ENCODE data around the gene DENND11.

The DENND11 gene

DNA sequence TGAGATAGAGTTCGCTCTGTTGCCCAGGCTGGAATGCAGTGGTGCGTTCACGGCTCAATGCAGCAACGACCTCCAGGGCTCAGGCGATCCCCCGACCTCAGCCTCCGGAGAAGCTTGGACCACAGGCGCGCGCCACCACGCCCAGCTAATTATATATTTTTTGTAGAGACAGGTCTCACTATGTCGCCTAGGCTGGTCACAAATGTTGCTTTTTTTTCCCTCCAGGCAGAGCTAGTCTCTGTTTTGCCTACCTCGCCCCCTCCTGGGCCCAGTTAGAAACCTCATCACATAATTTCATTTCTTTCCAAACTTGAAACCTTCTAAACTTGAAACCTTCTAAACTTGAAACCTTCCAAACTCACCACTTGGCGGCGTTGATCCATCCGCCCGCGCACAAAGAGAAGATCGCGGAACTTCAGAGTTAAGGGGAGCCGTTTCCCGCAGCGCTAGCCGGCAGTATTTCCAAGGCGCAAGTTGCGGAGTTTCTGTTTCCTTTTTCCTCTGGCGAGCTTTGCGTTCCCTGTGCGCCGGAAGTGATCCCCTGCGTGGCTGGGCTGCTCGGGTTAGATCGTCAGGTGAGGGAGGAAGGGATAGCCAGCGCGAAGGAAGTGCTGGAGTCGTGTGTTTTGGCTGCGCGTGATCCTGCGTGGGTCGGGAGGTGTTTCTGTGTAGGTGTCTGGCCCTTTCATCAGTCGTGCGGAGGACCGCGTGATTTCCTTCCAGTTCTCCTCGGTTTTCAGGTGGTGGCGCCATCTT is 36.0 kb upstream of the DENND11 start, which contains the start of gene SSBP1:
Gene SSBP1 (plus strand): TSS at position 523 of the 756 bp plus-strand sequence. CDS start 809 bp downstream, outside the sequence.
- Histone ChIP-seq H3K79me2 (ENCODE audit: low read length) (peaks cover 46% of the 10 kb centered on the region), H3K27ac (ENCODE audit: low read length) (peak within 1 kb of the TSS; percentile 74), H4K20me1 (ENCODE audit: insufficient read depth, low read length) (no peaks in the 10 kb centered on the region), H3K9me3 (replicated peaks; ENCODE audit: insufficient read depth, low read length) (no peaks in the 10 kb centered on the region), H3F3A (ENCODE audit: insufficient read depth, low read length) (peaks cover 11% of the 10 kb centered on the region), H3K27me3 (replicated peaks; ENCODE audit: insufficient read depth, low read length) (no peaks in the 10 kb centered on the region), H3K9ac (ENCODE audit: low read length) (peak within 1 kb of the TSS; percentile 83), H2AFZ (ENCODE audit: low read length) (peak within 1 kb of the TSS; percentile 93), H3K4me1 (ENCODE audit: low read length) (peaks cover 14% of the 10 kb centered on the region), H3K4me3 (ENCODE audit: low read length) (peak within 1 kb of the TSS; percentile 89), H3K36me3 (replicated peaks; ENCODE audit: insufficient read depth, low read length) (no peaks in the 10 kb centered on the region; the same call in 1 of the 2 replicates), H3K9me2 (replicated peaks; ENCODE audit: insufficient read depth, low read length) (no peaks in the 10 kb centered on the region), H3K4me2 (ENCODE audit: low read depth, low read length) (peak within 1 kb of the TSS; percentile 82)
- TF ChIP-seq, protein P1, sequence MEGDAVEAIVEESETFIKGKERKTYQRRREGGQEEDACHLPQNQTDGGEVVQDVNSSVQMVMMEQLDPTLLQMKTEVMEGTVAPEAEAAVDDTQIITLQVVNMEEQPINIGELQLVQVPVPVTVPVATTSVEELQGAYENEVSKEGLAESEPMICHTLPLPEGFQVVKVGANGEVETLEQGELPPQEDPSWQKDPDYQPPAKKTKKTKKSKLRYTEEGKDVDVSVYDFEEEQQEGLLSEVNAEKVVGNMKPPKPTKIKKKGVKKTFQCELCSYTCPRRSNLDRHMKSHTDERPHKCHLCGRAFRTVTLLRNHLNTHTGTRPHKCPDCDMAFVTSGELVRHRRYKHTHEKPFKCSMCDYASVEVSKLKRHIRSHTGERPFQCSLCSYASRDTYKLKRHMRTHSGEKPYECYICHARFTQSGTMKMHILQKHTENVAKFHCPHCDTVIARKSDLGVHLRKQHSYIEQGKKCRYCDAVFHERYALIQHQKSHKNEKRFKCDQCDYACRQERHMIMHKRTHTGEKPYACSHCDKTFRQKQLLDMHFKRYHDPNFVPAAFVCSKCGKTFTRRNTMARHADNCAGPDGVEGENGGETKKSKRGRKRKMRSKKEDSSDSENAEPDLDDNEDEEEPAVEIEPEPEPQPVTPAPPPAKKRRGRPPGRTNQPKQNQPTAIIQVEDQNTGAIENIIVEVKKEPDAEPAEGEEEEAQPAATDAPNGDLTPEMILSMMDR (IDR thresholded peaks at IDR 0.05; ENCODE audit: low read length): peak; percentile 94
- TF ChIP-seq EZH2phosphoT487 (IDR thresholded peaks at IDR 0.05; ENCODE audit: low read length) (no peak), EZH2 (optimal IDR thresholded peaks at IDR 0.05; ENCODE audit: low read depth, low read length) (no peak)
- DNase-seq: peak; percentile 99

DNA sequence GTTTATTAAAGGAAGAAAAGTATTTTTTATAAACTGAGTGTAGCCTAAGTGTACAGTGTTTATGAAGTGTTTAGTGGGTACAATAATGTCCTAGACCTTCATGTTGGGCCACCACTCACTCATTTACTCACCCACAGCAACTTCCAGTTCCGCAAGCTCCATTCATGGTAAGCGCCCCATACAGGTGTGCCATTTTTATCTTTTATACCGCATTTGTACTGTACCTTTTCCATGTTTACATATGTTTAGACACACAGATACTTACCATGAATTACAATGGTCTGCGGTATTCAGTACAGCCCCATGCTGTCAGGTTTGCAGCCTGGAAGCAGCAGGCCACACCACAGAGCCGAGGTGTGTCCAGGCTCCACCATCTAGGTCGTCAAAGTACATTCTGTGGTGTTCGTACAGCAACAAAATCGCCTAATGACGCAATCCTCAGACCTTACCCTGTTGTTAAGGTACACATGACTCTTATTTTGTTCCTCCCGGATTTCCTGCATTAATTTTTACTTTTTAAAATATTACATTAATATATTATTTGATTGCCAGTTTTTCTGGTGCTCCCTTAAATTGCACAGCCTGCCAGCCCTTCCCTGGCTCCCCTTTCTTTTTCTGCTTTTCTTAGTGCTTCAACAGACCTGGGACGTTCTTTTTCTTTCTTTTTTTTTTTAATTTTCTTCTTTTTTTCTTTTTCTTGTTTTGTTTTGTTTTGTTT is 35.3 kb upstream of the DENND11 start:
- no peaks in the 10 kb centered on the region for H3K27me3 ChIP-seq (replicated peaks; ENCODE audit: insufficient read depth, low read length)
- TF ChIP-seq EZH2phosphoT487 (IDR thresholded peaks at IDR 0.05; ENCODE audit: low read length): no peak
- TF ChIP-seq EZH2 (optimal IDR thresholded peaks at IDR 0.05; ENCODE audit: low read depth, low read length): no peak
- TF ChIP-seq, protein P1 (IDR thresholded peaks at IDR 0.05; ENCODE audit: low read length): no peak
- peak overlapping the region; percentile 68 for H3K4me3 ChIP-seq (ENCODE audit: low read length)
- H3F3A ChIP-seq (ENCODE audit: insufficient read depth, low read length): peaks cover 11% of the 10 kb centered on the region
- H3K9me3 ChIP-seq (replicated peaks; ENCODE audit: insufficient read depth, low read length): no peaks in the 10 kb centered on the region
- no peaks in the 10 kb centered on the region for H4K20me1 ChIP-seq (ENCODE audit: insufficient read depth, low read length)
- no peaks in the 10 kb centered on the region for H3K9me2 ChIP-seq (replicated peaks; ENCODE audit: insufficient read depth, low read length)
- H3K79me2 ChIP-seq (ENCODE audit: low read length): peaks cover 42% of the 10 kb centered on the region
- H3K4me1 ChIP-seq (ENCODE audit: low read length): peaks cover 14% of the 10 kb centered on the region
- H2AFZ ChIP-seq (ENCODE audit: low read length): peak overlapping the region; percentile 93
- DNase-seq: peak; percentile 42
- peak overlapping the region; percentile 74; the same call in 1 of the 2 replicates for H3K27ac ChIP-seq (ENCODE audit: low read length)
- no peaks in the 10 kb centered on the region; the same call in 1 of the 2 replicates for H3K36me3 ChIP-seq (replicated peaks; ENCODE audit: insufficient read depth, low read length)
- H3K9ac ChIP-seq (ENCODE audit: low read length): peak overlapping the region; percentile 75
- peak overlapping the region; percentile 79 for H3K4me2 ChIP-seq (ENCODE audit: low read depth, low read length)

DNA sequence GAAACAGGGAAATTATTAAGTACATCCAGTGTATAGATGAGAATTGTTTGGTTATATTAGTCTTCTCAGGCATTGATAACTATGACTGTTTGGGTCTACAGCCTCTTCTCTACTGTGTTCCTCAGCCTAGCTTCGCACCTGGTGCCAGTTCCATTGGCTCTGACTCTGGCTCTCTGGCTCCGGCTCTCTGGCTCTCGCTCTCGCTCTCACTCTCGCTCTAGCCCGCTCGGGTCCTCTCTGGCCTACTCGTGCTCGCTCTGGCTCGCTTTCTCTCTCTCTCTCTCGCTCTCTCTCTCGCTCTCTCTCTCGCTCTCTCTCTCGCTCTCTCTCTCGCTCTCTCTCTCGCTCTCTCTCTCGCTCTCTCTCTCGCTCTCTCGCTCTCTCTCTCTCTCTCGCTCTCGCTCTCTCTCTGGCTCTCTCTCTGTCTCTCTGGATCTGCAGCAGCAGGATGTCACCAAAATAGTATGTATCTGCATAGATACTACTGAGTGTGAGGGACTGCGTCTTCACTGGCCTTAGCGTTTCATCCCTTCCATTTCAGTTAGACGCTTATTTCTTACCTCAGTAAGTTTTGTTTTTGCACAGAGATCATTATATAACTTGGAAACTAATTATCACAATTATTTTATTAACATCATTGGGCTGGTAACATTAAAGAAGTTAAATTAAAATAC is 29.6 kb upstream of the DENND11 start:
- Histone ChIP-seq H3K4me1 (ENCODE audit: low read length) (no peaks in the 10 kb centered on the region), H4K20me1 (ENCODE audit: insufficient read depth, low read length) (no peaks in the 10 kb centered on the region), H3K4me2 (ENCODE audit: low read depth, low read length) (no peak overlapping the region)

More for the DNA sequence above, 29.6 kb upstream of the DENND11 start:
- no peak overlapping the region for H3K4me3 ChIP-seq (ENCODE audit: low read length)
- DNase-seq: no peak
- H3K27ac ChIP-seq (ENCODE audit: low read length): no peak overlapping the region
- no peaks in the 10 kb centered on the region for H3K9me2 ChIP-seq (replicated peaks; ENCODE audit: insufficient read depth, low read length)
- no peaks in the 10 kb centered on the region for H3K36me3 ChIP-seq (replicated peaks; ENCODE audit: insufficient read depth, low read length)
- H2AFZ ChIP-seq (ENCODE audit: low read length): no peak overlapping the region
- TF ChIP-seq EZH2phosphoT487 (IDR thresholded peaks at IDR 0.05; ENCODE audit: low read length) (no peak), EZH2 (optimal IDR thresholded peaks at IDR 0.05; ENCODE audit: low read depth, low read length) (no peak)
- TF ChIP-seq, protein P1 (IDR thresholded peaks at IDR 0.05; ENCODE audit: low read length): no peak
- H3K79me2 ChIP-seq (ENCODE audit: low read length): no peaks in the 10 kb centered on the region
- H3K9me3 ChIP-seq (replicated peaks; ENCODE audit: insufficient read depth, low read length): no peaks in the 10 kb centered on the region
- no peaks in the 10 kb centered on the region for H3K27me3 ChIP-seq (replicated peaks; ENCODE audit: insufficient read depth, low read length)
- H3F3A ChIP-seq (ENCODE audit: insufficient read depth, low read length): no peaks in the 10 kb centered on the region
- no peak overlapping the region for H3K9ac ChIP-seq (ENCODE audit: low read length)

Data from MM.1S (cell line).